ENCODE data around the gene KIF6.

GRCh38 chr6:39524007-39524406 lies 201.2 kb downstream of the KIF6 start:
- TF ChIP-seq CTCF (IDR thresholded peaks at IDR 0.05) (no peak), POLR2AphosphoS5 (IDR thresholded peaks at IDR 0.05) (no peak), POLR2A (IDR thresholded peaks at IDR 0.05) (no peak), EP300 (IDR thresholded peaks at IDR 0.05; ENCODE audit: low read depth) (no peak)
